ENCODE results near the gene CCL11. TPM values are rescaled to one million over a fixed set of nuclear protein-coding genes. Genes with fewer than 3 reads are reported as not detected.

Gene CCL11
- total and polyA plus RNA-seq, 2 of the 13 experiments (the other 11 are each of a cell fraction or from before 2014, with no cell fraction given) = not detected

DNA sequence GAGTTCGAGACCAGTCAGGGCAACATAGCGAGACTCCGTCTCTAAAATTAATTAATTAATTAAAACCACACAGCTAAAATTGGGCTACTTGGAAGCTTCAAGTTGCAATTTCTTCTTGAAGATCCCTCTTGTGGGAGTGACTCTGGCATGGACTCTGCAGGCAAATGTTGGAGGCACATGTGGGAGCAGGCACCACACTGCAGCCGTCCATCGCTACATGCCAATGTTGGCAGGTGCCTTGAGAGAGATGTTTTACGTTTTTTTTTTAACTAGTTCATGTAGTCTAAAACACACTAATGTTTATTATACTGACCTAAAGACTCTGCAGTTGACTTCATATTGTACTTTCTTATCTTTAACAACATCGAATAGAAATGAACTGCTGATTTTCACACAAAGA is 25.7 kb downstream of the CCL11 start:
- BruUV-seq (replicated peaks) = no TSS peak

DNA sequence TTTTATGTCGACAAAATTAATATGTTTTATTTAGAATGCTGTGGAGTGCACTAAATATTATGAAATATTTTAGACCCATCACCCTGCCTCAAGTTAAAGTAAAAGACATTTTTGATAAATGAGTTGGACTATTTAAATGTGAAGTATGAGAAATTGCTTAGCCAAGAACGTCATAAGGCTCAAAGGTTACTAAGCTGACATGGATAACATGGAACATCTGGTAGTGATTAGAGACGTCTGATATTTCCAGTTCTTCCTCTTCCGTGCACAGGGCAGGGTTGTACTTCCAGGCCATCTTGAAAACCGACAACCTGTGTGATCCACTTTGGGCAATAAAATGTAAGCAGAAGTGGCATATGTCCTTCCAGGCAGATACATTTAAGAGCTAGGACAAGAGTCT is 26.5 kb downstream of the CCL11 start:
- no peak overlapping the region for H3K4me2 ChIP-seq (ENCODE audit: low read depth, low read length)
- H3K9me3 ChIP-seq (ENCODE audit: low read length) = no peaks in the 10 kb centered on the region
- no peak overlapping the region for H3K4me3 ChIP-seq (replicated peaks in 1 of 3; ENCODE audit: insufficient read depth in 1 of 3, low read depth in 2 of 3, low read length in 3 of 3)
- ChIA-PET CTCF (ENCODE audit: low intra/inter-chr PET ratio, low total read pairs) (no interaction called here), POLR2A (no interaction called here)
- no peak overlapping the region for H3K27ac ChIP-seq (ENCODE audit: extremely low read length, insufficient read depth, low read length)
- H3K27me3 ChIP-seq (ENCODE audit: control insufficient read depth in 1 of 2, insufficient read depth in 2 of 2, low read length in 2 of 2) = no peaks in the 10 kb centered on the region
- DNase-seq (ENCODE audit: low spot score) = no peak
- H3K4me1 ChIP-seq (ENCODE audit: insufficient read depth, low read length) = no peaks in the 10 kb centered on the region
- WGBS (ENCODE audit: low lambda C conversion rate) = 2% methylated on average over 5 of the region's 5 CpGs
- no peak for FAIRE-seq
- no peak for ATAC-seq
- H3K79me2 ChIP-seq (ENCODE audit: insufficient read depth, low read length) = no peaks in the 10 kb centered on the region
- BruUV-seq (replicated peaks) = no TSS peak
- no peaks in the 10 kb centered on the region for H4K20me1 ChIP-seq (ENCODE audit: insufficient read depth, low read length)
- H3K36me3 ChIP-seq (replicated peaks in 1 of 2; ENCODE audit: control insufficient read depth in 1 of 2, insufficient read depth in 2 of 2, low read length in 2 of 2) = no peaks in the 10 kb centered on the region
- H2AFZ ChIP-seq (ENCODE audit: low read length) = no peak overlapping the region
- H3K9ac ChIP-seq (ENCODE audit: insufficient read depth, low read depth, low read length) = no peak overlapping the region
- intact Hi-C loops (cut with micrococcal nuclease; ENCODE audit: unreplicated experiment) (no loop called here), in situ Hi-C loops (cut with HindIII; ENCODE audit: extremely low pct_ligation_motif_present, low pct_unique_long_range_greater_than_20kb) (no loop called here)
- TF ChIP-seq, protein P1, sequence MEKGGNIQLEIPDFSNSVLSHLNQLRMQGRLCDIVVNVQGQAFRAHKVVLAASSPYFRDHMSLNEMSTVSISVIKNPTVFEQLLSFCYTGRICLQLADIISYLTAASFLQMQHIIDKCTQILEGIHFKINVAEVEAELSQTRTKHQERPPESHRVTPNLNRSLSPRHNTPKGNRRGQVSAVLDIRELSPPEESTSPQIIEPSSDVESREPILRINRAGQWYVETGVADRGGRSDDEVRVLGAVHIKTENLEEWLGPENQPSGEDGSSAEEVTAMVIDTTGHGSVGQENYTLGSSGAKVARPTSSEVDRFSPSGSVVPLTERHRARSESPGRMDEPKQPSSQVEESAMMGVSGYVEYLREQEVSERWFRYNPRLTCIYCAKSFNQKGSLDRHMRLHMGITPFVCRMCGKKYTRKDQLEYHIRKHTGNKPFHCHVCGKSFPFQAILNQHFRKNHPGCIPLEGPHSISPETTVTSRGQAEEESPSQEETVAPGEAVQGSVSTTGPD (CRISPR knock-in tag; IDR thresholded peaks at IDR 0.05) = no peak
- no peak for TF ChIP-seq TP53 (CRISPR knock-in tag; conservative IDR thresholded peaks at IDR 0.05)
- no peak for TF ChIP-seq AKAP8 (CRISPR knock-in tag; IDR thresholded peaks at IDR 0.05)
- TF ChIP-seq, protein P2, sequence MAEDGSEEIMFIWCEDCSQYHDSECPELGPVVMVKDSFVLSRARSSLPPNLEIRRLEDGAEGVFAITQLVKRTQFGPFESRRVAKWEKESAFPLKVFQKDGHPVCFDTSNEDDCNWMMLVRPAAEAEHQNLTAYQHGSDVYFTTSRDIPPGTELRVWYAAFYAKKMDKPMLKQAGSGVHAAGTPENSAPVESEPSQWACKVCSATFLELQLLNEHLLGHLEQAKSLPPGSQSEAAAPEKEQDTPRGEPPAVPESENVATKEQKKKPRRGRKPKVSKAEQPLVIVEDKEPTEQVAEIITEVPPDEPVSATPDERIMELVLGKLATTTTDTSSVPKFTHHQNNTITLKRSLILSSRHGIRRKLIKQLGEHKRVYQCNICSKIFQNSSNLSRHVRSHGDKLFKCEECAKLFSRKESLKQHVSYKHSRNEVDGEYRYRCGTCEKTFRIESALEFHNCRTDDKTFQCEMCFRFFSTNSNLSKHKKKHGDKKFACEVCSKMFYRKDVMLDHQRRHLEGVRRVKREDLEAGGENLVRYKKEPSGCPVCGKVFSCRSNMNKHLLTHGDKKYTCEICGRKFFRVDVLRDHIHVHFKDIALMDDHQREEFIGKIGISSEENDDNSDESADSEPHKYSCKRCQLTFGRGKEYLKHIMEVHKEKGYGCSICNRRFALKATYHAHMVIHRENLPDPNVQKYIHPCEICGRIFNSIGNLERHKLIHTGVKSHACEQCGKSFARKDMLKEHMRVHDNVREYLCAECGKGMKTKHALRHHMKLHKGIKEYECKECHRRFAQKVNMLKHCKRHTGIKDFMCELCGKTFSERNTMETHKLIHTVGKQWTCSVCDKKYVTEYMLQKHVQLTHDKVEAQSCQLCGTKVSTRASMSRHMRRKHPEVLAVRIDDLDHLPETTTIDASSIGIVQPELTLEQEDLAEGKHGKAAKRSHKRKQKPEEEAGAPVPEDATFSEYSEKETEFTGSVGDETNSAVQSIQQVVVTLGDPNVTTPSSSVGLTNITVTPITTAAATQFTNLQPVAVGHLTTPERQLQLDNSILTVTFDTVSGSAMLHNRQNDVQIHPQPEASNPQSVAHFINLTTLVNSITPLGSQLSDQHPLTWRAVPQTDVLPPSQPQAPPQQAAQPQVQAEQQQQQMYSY (CRISPR knock-in tag; IDR thresholded peaks at IDR 0.05) = no peak

More for the DNA sequence above, 25.7 kb downstream of the CCL11 start:
- in situ Hi-C loops (cut with HindIII; ENCODE audit: extremely low pct_ligation_motif_present, low pct_unique_long_range_greater_than_20kb) = no loop called here
- Histone ChIP-seq H3K27me3 (ENCODE audit: control insufficient read depth in 1 of 2, insufficient read depth in 2 of 2, low read length in 2 of 2) (no peaks in the 10 kb centered on the region), H3K79me2 (ENCODE audit: insufficient read depth, low read length) (no peaks in the 10 kb centered on the region), H3K9ac (ENCODE audit: insufficient read depth, low read depth, low read length) (no peak overlapping the region), H3K36me3 (replicated peaks in 1 of 2; ENCODE audit: control insufficient read depth in 1 of 2, insufficient read depth in 2 of 2, low read length in 2 of 2) (no peaks in the 10 kb centered on the region), H3K27ac (ENCODE audit: extremely low read length, insufficient read depth, low read length) (no peak overlapping the region), H2AFZ (ENCODE audit: low read length) (no peak overlapping the region), H3K4me1 (ENCODE audit: insufficient read depth, low read length) (no peaks in the 10 kb centered on the region), H4K20me1 (ENCODE audit: insufficient read depth, low read length) (no peaks in the 10 kb centered on the region), H3K4me2 (ENCODE audit: low read depth, low read length) (no peak overlapping the region), H3K4me3 (replicated peaks in 1 of 3; ENCODE audit: insufficient read depth in 1 of 3, low read depth in 2 of 3, low read length in 3 of 3) (no peak overlapping the region), H3K9me3 (ENCODE audit: low read length) (no peaks in the 10 kb centered on the region)
- POLR2A ChIA-PET = no interaction called here
- FAIRE-seq (no peak), DNase-seq (ENCODE audit: low spot score) (no peak), ATAC-seq (no peak)
- intact Hi-C loops (cut with micrococcal nuclease; ENCODE audit: unreplicated experiment) = no loop called here
- TF ChIP-seq ZNF629 (CRISPR knock-in tag; conservative IDR thresholded peaks at IDR 0.05) = no peak
- TF ChIP-seq, protein P3, sequence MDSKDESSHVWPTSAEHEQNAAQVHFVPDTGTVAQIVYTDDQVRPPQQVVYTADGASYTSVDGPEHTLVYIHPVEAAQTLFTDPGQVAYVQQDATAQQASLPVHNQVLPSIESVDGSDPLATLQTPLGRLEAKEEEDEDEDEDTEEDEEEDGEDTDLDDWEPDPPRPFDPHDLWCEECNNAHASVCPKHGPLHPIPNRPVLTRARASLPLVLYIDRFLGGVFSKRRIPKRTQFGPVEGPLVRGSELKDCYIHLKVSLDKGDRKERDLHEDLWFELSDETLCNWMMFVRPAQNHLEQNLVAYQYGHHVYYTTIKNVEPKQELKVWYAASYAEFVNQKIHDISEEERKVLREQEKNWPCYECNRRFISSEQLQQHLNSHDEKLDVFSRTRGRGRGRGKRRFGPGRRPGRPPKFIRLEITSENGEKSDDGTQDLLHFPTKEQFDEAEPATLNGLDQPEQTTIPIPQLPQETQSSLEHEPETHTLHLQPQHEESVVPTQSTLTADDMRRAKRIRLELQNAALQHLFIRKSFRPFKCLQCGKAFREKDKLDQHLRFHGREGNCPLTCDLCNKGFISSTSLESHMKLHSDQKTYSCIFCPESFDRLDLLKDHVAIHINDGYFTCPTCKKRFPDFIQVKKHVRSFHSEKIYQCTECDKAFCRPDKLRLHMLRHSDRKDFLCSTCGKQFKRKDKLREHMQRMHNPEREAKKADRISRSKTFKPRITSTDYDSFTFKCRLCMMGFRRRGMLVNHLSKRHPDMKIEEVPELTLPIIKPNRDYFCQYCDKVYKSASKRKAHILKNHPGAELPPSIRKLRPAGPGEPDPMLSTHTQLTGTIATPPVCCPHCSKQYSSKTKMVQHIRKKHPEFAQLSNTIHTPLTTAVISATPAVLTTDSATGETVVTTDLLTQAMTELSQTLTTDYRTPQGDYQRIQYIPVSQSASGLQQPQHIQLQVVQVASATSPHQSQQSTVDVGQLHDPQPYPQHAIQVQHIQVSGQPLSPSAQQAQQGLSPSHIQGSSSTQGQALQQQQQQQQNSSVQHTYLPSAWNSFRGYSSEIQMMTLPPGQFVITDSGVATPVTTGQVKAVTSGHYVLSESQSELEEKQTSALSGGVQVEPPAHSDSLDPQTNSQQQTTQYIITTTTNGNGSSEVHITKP (CRISPR knock-in tag; IDR thresholded peaks at IDR 0.05; ENCODE audit: low read depth) = no peak
- CTCF ChIA-PET (ENCODE audit: low intra/inter-chr PET ratio, low total read pairs) = no interaction called here
- 45% methylated on average over 7 of the region's 7 CpGs for WGBS (ENCODE audit: low lambda C conversion rate)
